SK-N-SH treated with all-trans-retinoic acid at 6 μM for 48 hours (cell line): Measurements from ENCODE around the gene KCTD18.

ENCODE experiments used
- ATAC-seq: fragments of 200-7000 bp; cut with Tn5 transposase; 3 replicates; pipeline ENCODE4 v1.9.1; 2020; ENCODE audit warnings: mild to moderate bottlenecking, moderate library complexity
- ARNTL ChIP-seq: fragments of 450-650 bp; formaldehyde crosslinking; IDR thresholded peaks from 2 replicates; pipeline ENCODE4 v1.5.0; 2020; ENCODE audit warnings: low read depth, mild to moderate bottlenecking, moderate library complexity, borderline replicate concordance
- BACH2 ChIP-seq: fragments of 250-450 bp; sonication (Bioruptor Pico); IDR thresholded peaks from 2 replicates; pipeline ENCODE4 v1.9.0; 2021; ENCODE audit warnings: mild to moderate bottlenecking, borderline replicate concordance
- CREB5 ChIP-seq: fragments of 250-450 bp; sonication (Bioruptor Pico); IDR thresholded peaks from 2 replicates; pipeline ENCODE4 v1.5.1; 2020; ENCODE audit warnings: low read depth, mild to moderate bottlenecking, moderate library complexity
- CSDC2 ChIP-seq: fragments of 250-450 bp; sonication (Bioruptor Pico); IDR thresholded peaks from 2 replicates; pipeline ENCODE4 v1.5.0; 2020; ENCODE audit warnings: mild to moderate bottlenecking, moderate library complexity
- ESRRG ChIP-seq: fragments of 250-450 bp; sonication (Bioruptor Pico); IDR thresholded peaks from 2 replicates; pipeline ENCODE4 v1.6.1; 2021; ENCODE audit warnings: mild to moderate bottlenecking
- GLIS3 ChIP-seq: fragments of 250-450 bp; sonication (Bioruptor Pico); IDR thresholded peaks from 2 replicates; pipeline ENCODE4 v1.5.0; 2020; ENCODE audit warnings: mild to moderate bottlenecking, moderate library complexity
- OSR1 ChIP-seq: fragments of 250-450 bp; sonication (Bioruptor Pico); IDR thresholded peaks from 2 replicates; pipeline ENCODE4 v1.8.0; 2022; ENCODE audit warnings: moderate library complexity, mild to moderate bottlenecking, inconsistent platforms
- PPARA ChIP-seq: fragments of 250-450 bp; sonication (Bioruptor Pico); IDR thresholded peaks from 2 replicates; pipeline ENCODE4 v1.5.0; 2020; ENCODE audit warnings: mild to moderate bottlenecking, borderline replicate concordance
- SNAI2 ChIP-seq: fragments of 250-450 bp; sonication (Bioruptor Pico); IDR thresholded peaks from 2 replicates; pipeline ENCODE4 v1.5.0; 2020; ENCODE audit warnings: mild to moderate bottlenecking, moderate library complexity
- TCF4 ChIP-seq: fragments of 250-450 bp; sonication (Bioruptor Pico); IDR thresholded peaks from 2 replicates; pipeline ENCODE4 v1.8.0; 2021; ENCODE audit warnings: mild to moderate bottlenecking, moderate library complexity, borderline replicate concordance
- TOX ChIP-seq: fragments of 250-450 bp; sonication (Bioruptor Pico); IDR thresholded peaks from 2 replicates; pipeline ENCODE4 v1.8.0; 2021; ENCODE audit warnings: mild to moderate bottlenecking, moderate library complexity, borderline replicate concordance
- ZC3H10 ChIP-seq: fragments of 250-450 bp; sonication (Bioruptor Pico); IDR thresholded peaks from 2 replicates; pipeline ENCODE4 v1.5.1; 2021; ENCODE audit warnings: mild to moderate bottlenecking, moderate library complexity
- ZFP3 ChIP-seq: fragments of 250-450 bp; sonication (Bioruptor Pico); IDR thresholded peaks from 2 replicates; pipeline ENCODE4 v1.5.0; 2020; ENCODE audit warnings: mild to moderate bottlenecking, moderate library complexity
- ZFP30 ChIP-seq: fragments of 450-650 bp; formaldehyde crosslinking; IDR thresholded peaks from 2 replicates; pipeline ENCODE4 v1.5.0; 2022; ENCODE audit warnings: mild to moderate bottlenecking, moderate library complexity
- ZNF565 ChIP-seq: fragments of 450-650 bp; formaldehyde crosslinking; conservative IDR thresholded peaks from 2 replicates; pipeline ENCODE4 v1.5.0; 2020; ENCODE audit warnings: low read depth, mild to moderate bottlenecking, moderate library complexity
- ZNF70 ChIP-seq: fragments of 450-650 bp; formaldehyde crosslinking; IDR thresholded peaks from 2 replicates; pipeline ENCODE4 v1.5.0; 2020; ENCODE audit warnings: mild to moderate bottlenecking, moderate library complexity
- ZNF8 ChIP-seq: fragments of 450-650 bp; formaldehyde crosslinking; IDR thresholded peaks from 2 replicates; pipeline ENCODE4 v1.5.0; 2020; ENCODE audit warnings: mild to moderate bottlenecking, moderate library complexity
- TF ChIP-seq, protein P1 (sequence below): fragments of 250-450 bp; sonication (Bioruptor Pico); IDR thresholded peaks from 2 replicates; pipeline ENCODE4 v1.8.0; 2021; ENCODE audit warnings: low read depth, mild to moderate bottlenecking, moderate library complexity, borderline replicate concordance
- TF ChIP-seq, protein P2 (sequence below): fragments of 250-450 bp; sonication (Bioruptor Pico); IDR thresholded peaks from 2 replicates; pipeline ENCODE4 v1.8.0; 2020; ENCODE audit warnings: mild to moderate bottlenecking, moderate library complexity, borderline replicate concordance
- TF ChIP-seq, protein P3 (sequence below): fragments of 250-450 bp; sonication (Bioruptor Pico); IDR thresholded peaks from 2 replicates; pipeline ENCODE4 v1.5.1; 2021; ENCODE audit warnings: mild to moderate bottlenecking, moderate library complexity
- TF ChIP-seq, protein P4 (sequence below): fragments of 250-450 bp; sonication (Bioruptor Pico); IDR thresholded peaks from 2 replicates; pipeline ENCODE4 v1.5.0; 2020; ENCODE audit warnings: mild to moderate bottlenecking, moderate library complexity

Gene KCTD18

DNA sequence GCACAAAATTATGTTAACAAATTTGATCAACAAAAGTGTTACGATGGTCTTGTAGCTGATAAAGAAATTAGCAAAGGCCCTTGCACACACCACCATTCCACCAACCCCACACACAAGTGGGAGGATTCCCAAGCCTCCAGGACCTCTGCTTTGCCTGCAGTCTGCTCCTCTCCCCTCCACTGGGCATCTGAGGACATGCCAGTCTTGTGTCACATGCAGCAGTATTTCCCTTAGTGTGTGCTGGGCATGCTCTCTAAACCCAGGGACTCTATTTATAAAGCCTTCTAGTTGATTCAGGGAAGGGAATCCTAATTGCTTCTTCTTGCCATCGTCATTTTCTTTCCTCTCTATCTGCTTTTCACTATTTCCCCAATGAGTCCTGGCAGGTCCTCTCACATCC is 53.3 kb downstream of the KCTD18 start:
- no peak for TF ChIP-seq TOX (CRISPR knock-in tag)
- no peak for TF ChIP-seq CSDC2 (CRISPR knock-in tag)
- no peak for TF ChIP-seq OSR1
- no peak for TF ChIP-seq ZNF8 (CRISPR knock-in tag)
- TF ChIP-seq ZFP3 (CRISPR knock-in tag), result no peak
- TF ChIP-seq ZNF70 (CRISPR knock-in tag), result no peak
- no peak for TF ChIP-seq BACH2 (CRISPR knock-in tag)
- TF ChIP-seq, protein P1, sequence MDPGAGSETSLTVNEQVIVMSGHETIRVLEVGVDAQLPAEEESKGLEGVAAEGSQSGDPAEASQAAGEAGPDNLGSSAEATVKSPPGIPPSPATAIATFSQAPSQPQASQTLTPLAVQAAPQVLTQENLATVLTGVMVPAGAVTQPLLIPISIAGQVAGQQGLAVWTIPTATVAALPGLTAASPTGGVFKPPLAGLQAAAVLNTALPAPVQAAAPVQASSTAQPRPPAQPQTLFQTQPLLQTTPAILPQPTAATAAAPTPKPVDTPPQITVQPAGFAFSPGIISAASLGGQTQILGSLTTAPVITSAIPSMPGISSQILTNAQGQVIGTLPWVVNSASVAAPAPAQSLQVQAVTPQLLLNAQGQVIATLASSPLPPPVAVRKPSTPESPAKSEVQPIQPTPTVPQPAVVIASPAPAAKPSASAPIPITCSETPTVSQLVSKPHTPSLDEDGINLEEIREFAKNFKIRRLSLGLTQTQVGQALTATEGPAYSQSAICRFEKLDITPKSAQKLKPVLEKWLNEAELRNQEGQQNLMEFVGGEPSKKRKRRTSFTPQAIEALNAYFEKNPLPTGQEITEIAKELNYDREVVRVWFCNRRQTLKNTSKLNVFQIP (CRISPR knock-in tag), result no peak
- TF ChIP-seq GLIS3 (CRISPR knock-in tag), result no peak
- TF ChIP-seq, protein P2, sequence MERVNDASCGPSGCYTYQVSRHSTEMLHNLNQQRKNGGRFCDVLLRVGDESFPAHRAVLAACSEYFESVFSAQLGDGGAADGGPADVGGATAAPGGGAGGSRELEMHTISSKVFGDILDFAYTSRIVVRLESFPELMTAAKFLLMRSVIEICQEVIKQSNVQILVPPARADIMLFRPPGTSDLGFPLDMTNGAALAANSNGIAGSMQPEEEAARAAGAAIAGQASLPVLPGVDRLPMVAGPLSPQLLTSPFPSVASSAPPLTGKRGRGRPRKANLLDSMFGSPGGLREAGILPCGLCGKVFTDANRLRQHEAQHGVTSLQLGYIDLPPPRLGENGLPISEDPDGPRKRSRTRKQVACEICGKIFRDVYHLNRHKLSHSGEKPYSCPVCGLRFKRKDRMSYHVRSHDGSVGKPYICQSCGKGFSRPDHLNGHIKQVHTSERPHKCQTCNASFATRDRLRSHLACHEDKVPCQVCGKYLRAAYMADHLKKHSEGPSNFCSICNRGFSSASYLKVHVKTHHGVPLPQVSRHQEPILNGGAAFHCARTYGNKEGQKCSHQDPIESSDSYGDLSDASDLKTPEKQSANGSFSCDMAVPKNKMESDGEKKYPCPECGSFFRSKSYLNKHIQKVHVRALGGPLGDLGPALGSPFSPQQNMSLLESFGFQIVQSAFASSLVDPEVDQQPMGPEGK (CRISPR knock-in tag), result no peak
- TF ChIP-seq PPARA (CRISPR knock-in tag), result no peak
- TF ChIP-seq ZFP30 (CRISPR knock-in tag), result no peak
- TF ChIP-seq ARNTL (CRISPR knock-in tag), result no peak
- TF ChIP-seq, protein P3, sequence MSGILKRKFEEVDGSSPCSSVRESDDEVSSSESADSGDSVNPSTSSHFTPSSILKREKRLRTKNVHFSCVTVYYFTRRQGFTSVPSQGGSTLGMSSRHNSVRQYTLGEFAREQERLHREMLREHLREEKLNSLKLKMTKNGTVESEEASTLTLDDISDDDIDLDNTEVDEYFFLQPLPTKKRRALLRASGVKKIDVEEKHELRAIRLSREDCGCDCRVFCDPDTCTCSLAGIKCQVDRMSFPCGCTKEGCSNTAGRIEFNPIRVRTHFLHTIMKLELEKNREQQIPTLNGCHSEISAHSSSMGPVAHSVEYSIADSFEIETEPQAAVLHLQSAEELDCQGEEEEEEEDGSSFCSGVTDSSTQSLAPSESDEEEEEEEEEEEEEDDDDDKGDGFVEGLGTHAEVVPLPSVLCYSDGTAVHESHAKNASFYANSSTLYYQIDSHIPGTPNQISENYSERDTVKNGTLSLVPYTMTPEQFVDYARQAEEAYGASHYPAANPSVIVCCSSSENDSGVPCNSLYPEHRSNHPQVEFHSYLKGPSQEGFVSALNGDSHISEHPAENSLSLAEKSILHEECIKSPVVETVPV (CRISPR knock-in tag), result no peak
- TF ChIP-seq, protein P4, sequence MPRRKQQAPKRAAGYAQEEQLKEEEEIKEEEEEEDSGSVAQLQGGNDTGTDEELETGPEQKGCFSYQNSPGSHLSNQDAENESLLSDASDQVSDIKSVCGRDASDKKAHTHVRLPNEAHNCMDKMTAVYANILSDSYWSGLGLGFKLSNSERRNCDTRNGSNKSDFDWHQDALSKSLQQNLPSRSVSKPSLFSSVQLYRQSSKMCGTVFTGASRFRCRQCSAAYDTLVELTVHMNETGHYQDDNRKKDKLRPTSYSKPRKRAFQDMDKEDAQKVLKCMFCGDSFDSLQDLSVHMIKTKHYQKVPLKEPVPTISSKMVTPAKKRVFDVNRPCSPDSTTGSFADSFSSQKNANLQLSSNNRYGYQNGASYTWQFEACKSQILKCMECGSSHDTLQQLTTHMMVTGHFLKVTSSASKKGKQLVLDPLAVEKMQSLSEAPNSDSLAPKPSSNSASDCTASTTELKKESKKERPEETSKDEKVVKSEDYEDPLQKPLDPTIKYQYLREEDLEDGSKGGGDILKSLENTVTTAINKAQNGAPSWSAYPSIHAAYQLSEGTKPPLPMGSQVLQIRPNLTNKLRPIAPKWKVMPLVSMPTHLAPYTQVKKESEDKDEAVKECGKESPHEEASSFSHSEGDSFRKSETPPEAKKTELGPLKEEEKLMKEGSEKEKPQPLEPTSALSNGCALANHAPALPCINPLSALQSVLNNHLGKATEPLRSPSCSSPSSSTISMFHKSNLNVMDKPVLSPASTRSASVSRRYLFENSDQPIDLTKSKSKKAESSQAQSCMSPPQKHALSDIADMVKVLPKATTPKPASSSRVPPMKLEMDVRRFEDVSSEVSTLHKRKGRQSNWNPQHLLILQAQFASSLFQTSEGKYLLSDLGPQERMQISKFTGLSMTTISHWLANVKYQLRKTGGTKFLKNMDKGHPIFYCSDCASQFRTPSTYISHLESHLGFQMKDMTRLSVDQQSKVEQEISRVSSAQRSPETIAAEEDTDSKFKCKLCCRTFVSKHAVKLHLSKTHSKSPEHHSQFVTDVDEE (CRISPR knock-in tag), result no peak
- no peak for TF ChIP-seq ZC3H10 (CRISPR knock-in tag)
- ATAC-seq, result no peak

GRCh38 chr2:200455958-200456421 is 53.9 kb downstream of the KCTD18 start:
- peak; percentile 65 for ATAC-seq
- TF ChIP-seq ZFP30 (CRISPR knock-in tag), result no peak
- TF ChIP-seq CREB5, result no peak
- TF ChIP-seq, protein P2 (CRISPR knock-in tag), result no peak
- no peak for TF ChIP-seq OSR1
- TF ChIP-seq, protein P3 (CRISPR knock-in tag), result no peak
- TF ChIP-seq ESRRG (CRISPR knock-in tag), result no peak
- no peak for TF ChIP-seq TCF4 (CRISPR knock-in tag)
- no peak for TF ChIP-seq SNAI2
- TF ChIP-seq, protein P1 (CRISPR knock-in tag), result no peak
- no peak for TF ChIP-seq CSDC2 (CRISPR knock-in tag)
- no peak for TF ChIP-seq ZNF8 (CRISPR knock-in tag)
- no peak for TF ChIP-seq ZNF565 (CRISPR knock-in tag)
- no peak for TF ChIP-seq ARNTL (CRISPR knock-in tag)
- TF ChIP-seq, protein P4 (CRISPR knock-in tag), result no peak
- no peak for TF ChIP-seq PPARA (CRISPR knock-in tag)
